Neuronal stem cell (in vitro differentiated cells): ENCODE results near the gene RAB3C.

Experiments
- DNase-seq: peaks from one replicate; pipeline ENCODE4 v3.0.0-alpha.2; 2013; ENCODE audit warnings: low spot score
- H2AFZ ChIP-seq: one replicate; pipeline ENCODE4 v1.6.1; 2013; ENCODE audit warnings: mild to moderate bottlenecking, low read length, inconsistent platforms
- H2AK5ac ChIP-seq: 2 replicates; pipeline ENCODE4 v1.6.1; 2013; ENCODE audit warnings: low read depth, mild to moderate bottlenecking, inconsistent platforms, low read length, moderate library complexity, mixed read lengths
- H2BK120ac ChIP-seq: 2 replicates; pipeline ENCODE4 v1.6.1; 2013; ENCODE audit warnings: low read depth, mild to moderate bottlenecking, inconsistent platforms, low read length, moderate library complexity, mixed read lengths
- H2BK12ac ChIP-seq: one replicate; pipeline ENCODE4 v1.6.1; 2013; ENCODE audit warnings: low read length, inconsistent platforms
- H2BK15ac ChIP-seq: 2 replicates; pipeline ENCODE4 v1.6.1; 2013; ENCODE audit warnings: mild to moderate bottlenecking, low read length, inconsistent platforms, mixed read lengths
- H2BK5ac ChIP-seq: one replicate; pipeline ENCODE4 v1.6.1; 2013; ENCODE audit warnings: inconsistent platforms, mild to moderate bottlenecking, low read length, moderate library complexity
- H3K14ac ChIP-seq: one replicate; pipeline ENCODE4 v1.6.1; 2013; ENCODE audit warnings: low read length, inconsistent platforms
- H3K18ac ChIP-seq: 2 replicates; pipeline ENCODE4 v1.6.1; 2013; ENCODE audit warnings: low read length, inconsistent platforms
- H3K23ac ChIP-seq: 2 replicates; pipeline ENCODE4 v1.6.1; 2013; ENCODE audit warnings: low read depth, mild to moderate bottlenecking, mixed read lengths, low read length, inconsistent platforms; ENCODE audit not compliant: poor library complexity
- H3K27ac ChIP-seq: replicated peaks from 3 replicates; pipeline ENCODE4 v1.5.1; 2013; ENCODE audit warnings: low read length, inconsistent platforms
- H3K27me3 ChIP-seq, 3 experiments: 2 replicates each; pipeline ENCODE4 v1.6.1; 2013; ENCODE audit warnings: low read length in 3 of 3, mild to moderate bottlenecking in 2 of 3, inconsistent platforms in 1 of 3, low read depth in 1 of 3, mixed read lengths in 1 of 3, moderate library complexity in 1 of 3; ENCODE audit not compliant: control insufficient read depth in 3 of 3, insufficient read depth in 3 of 3
- H3K36me3 ChIP-seq, 2 donors: replicated peaks in 1 of 2; 2 replicates each; pipeline ENCODE4 v1.6.1; 2013; ENCODE audit warnings: low read length in 2 of 2; ENCODE audit not compliant: control insufficient read depth in 2 of 2, insufficient read depth in 2 of 2
- H3K4ac ChIP-seq: 2 replicates; pipeline ENCODE4 v1.6.1; 2013; ENCODE audit warnings: inconsistent platforms, mild to moderate bottlenecking, low read length, moderate library complexity
- H3K4me1 ChIP-seq, 2 donors: 1 replicate in 1 of 2; 2 replicates in 1 of 2; pipeline ENCODE4 v1.6.1; 2013; ENCODE audit warnings: low read length in 2 of 2, low read depth in 1 of 2; ENCODE audit not compliant: control insufficient read depth in 2 of 2, insufficient read depth in 1 of 2
- H3K4me2 ChIP-seq: one replicate; pipeline ENCODE4 v1.6.1; 2013; ENCODE audit warnings: mild to moderate bottlenecking, low read length, inconsistent platforms; ENCODE audit not compliant: insufficient read depth, poor library complexity, severe bottlenecking
- H3K4me3 ChIP-seq, 2 donors: 2 replicates each; pipeline ENCODE4 v1.5.1; 2013; ENCODE audit warnings: low read length in 2 of 2, mild to moderate bottlenecking in 2 of 2, inconsistent platforms in 1 of 2, moderate library complexity in 1 of 2
- H3K79me1 ChIP-seq: one replicate; pipeline ENCODE4 v1.6.1; 2013; ENCODE audit warnings: low read depth, mild to moderate bottlenecking, inconsistent platforms, low read length, moderate library complexity
- H3K9ac ChIP-seq: one replicate; pipeline ENCODE4 v1.6.1; 2013; ENCODE audit warnings: mild to moderate bottlenecking, low read depth, low read length, inconsistent platforms; ENCODE audit not compliant: poor library complexity
- H3K9me3 ChIP-seq, 2 donors: replicated peaks in 1 of 2; 2 replicates each; pipeline versions ENCODE3 to v1.6.1; 2013; ENCODE audit warnings: low read length in 2 of 2, mild to moderate bottlenecking in 2 of 2, inconsistent platforms in 1 of 2, low read depth in 1 of 2, mixed read lengths in 1 of 2, moderate library complexity in 1 of 2; ENCODE audit not compliant: control insufficient read depth in 2 of 2, insufficient read depth in 1 of 2
- H4K8ac ChIP-seq: one replicate; pipeline ENCODE4 v1.6.1; 2013; ENCODE audit warnings: low read depth, mild to moderate bottlenecking, inconsistent platforms, low read length, moderate library complexity
- H4K91ac ChIP-seq: one replicate; pipeline ENCODE4 v1.6.1; 2013; ENCODE audit warnings: low read length, low read depth, mild to moderate bottlenecking, inconsistent platforms; ENCODE audit not compliant: poor library complexity
- WGBS, 2 donors: extraction: QIAGEN DNeasy Blood & Tissue Kit; methylation state at CpG; one replicate each; pipeline ENCODE4 v1.1.7; 2013; ENCODE audit warnings: missing lambda C conversion rate in 2 of 2, mixed read lengths in 1 of 2; ENCODE audit not compliant: insufficient read length in 2 of 2, insufficient replicate concordance in 1 of 2; ENCODE audit errors: extremely low coverage in 2 of 2; 5-methylcytosine and 5-hydroxymethylcytosine counted together

RAB3C gene

DNA sequence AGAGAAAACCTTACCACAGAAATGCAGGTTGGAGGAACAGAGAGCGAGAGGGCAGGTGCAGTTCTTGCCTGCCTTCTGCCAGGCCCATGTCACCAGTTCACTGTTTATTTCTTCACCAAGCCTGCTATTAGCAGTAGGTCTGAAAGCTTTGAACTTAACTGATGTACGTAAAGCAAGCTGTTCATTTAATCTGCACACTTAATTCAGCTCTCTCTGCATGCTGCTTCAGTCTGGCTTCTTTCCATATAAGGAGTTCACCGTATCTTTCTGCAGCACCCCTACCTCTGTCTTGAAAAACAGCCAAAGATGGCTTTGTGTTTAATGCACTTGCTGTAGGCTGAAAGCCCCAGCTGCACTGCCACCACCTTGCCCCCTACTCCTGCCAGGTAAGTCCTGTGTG is 205.1 kb downstream of the RAB3C start:
- no peak overlapping the region for H4K8ac ChIP-seq
- H3K27me3 ChIP-seq, result no peaks in the 10 kb centered on the region
- peaks cover 1 to 5% of the 10 kb centered on the region in 2 donors for H3K4me1 ChIP-seq
- H3K4me3 ChIP-seq, result no peak overlapping the region
- no peaks in the 10 kb centered on the region for H3K79me1 ChIP-seq
- peak overlapping the region; percentile 57 for H2AFZ ChIP-seq
- no peak overlapping the region for H2BK12ac ChIP-seq
- no peak overlapping the region for H2BK15ac ChIP-seq
- H3K9me3 ChIP-seq, result peaks cover 0 to 3% of the 10 kb centered on the region in 2 donors
- no peak overlapping the region for H2AK5ac ChIP-seq
- no peak overlapping the region for H3K18ac ChIP-seq
- no peak overlapping the region for H3K9ac ChIP-seq
- no peak overlapping the region for H3K14ac ChIP-seq
- H3K36me3 ChIP-seq, result no peaks in the 10 kb centered on the region
- H2BK120ac ChIP-seq, result no peak overlapping the region
- DNase-seq, result no peak
- no peak overlapping the region for H3K27ac ChIP-seq
- H3K4me2 ChIP-seq, result no peak overlapping the region
- no peak overlapping the region for H3K23ac ChIP-seq
- WGBS, 2 donors, result no CpG with 5 or more reads among the region's 3 CpGs
- no peak overlapping the region for H4K91ac ChIP-seq
- no peak overlapping the region for H3K4ac ChIP-seq
- H2BK5ac ChIP-seq, result no peak overlapping the region

- no peaks in the 10 kb centered on the region for H3K36me3 ChIP-seq
- no peak overlapping the region for H2BK15ac ChIP-seq
- no peak overlapping the region for H2AK5ac ChIP-seq
- no peak overlapping the region for H3K4me3 ChIP-seq
- H4K91ac ChIP-seq, result no peak overlapping the region
- no peaks in the 10 kb centered on the region for H3K9me3 ChIP-seq
- no peak overlapping the region for H3K23ac ChIP-seq
- no peak overlapping the region for H3K4me2 ChIP-seq
- no peaks in the 10 kb centered on the region for H3K4me1 ChIP-seq
- H2BK120ac ChIP-seq, result no peak overlapping the region
- H3K4ac ChIP-seq, result no peak overlapping the region
- no peak for DNase-seq
- H3K14ac ChIP-seq, result no peak overlapping the region
- no peak overlapping the region for H2AFZ ChIP-seq
- H3K9ac ChIP-seq, result no peak overlapping the region
- no peak overlapping the region for H3K27ac ChIP-seq
- no CpG with 5 or more reads among the region's 4 CpGs for WGBS, 2 donors
- H2BK5ac ChIP-seq, result no peak overlapping the region
- H3K79me1 ChIP-seq, result no peaks in the 10 kb centered on the region
- H3K27me3 ChIP-seq, result no peaks in the 10 kb centered on the region
- H3K18ac ChIP-seq, result no peak overlapping the region
- H4K8ac ChIP-seq, result no peak overlapping the region
- no peak overlapping the region for H2BK12ac ChIP-seq
Measured at GRCh38 chr5:58793888-58794657, 211.2 kb downstream of the RAB3C start.

DNA sequence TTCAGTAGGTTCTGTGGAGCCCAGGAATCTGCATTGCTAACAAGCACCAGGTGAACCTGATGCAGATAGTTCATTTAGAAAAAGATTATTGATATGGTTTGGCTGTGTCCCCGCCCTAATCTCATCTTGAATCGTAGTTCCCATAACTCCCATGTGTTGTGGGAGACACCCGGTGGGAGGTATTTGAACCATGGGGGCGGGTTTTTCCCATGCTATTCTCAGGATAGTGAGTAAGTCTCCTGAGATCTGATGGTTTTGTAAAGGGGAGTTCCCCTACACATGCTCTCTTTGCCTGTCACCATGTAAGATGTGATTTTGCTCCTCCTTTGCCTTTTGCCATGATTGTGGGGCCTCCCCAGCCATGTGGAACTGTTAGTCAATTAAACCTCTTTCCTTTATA is 212.0 kb downstream of the RAB3C start:
- H4K91ac ChIP-seq, result no peak overlapping the region
- no peak overlapping the region for H3K14ac ChIP-seq
- WGBS, 2 donors, result no CpG with 5 or more reads among the region's 4 CpGs
- H3K36me3 ChIP-seq, result no peaks in the 10 kb centered on the region
- H3K79me1 ChIP-seq, result no peaks in the 10 kb centered on the region
- H2AFZ ChIP-seq, result no peak overlapping the region
- H3K23ac ChIP-seq, result no peak overlapping the region
- H2BK12ac ChIP-seq, result no peak overlapping the region
- no peak overlapping the region for H3K4ac ChIP-seq
- no peak overlapping the region for H2BK120ac ChIP-seq
- no peak for DNase-seq
- H3K4me2 ChIP-seq, result no peak overlapping the region
- H3K27ac ChIP-seq, result no peak overlapping the region
- H3K4me1 ChIP-seq, result no peaks in the 10 kb centered on the region
- H3K4me3 ChIP-seq, result no peak overlapping the region
- no peak overlapping the region for H3K18ac ChIP-seq
- H2BK5ac ChIP-seq, result no peak overlapping the region
- H3K9ac ChIP-seq, result no peak overlapping the region
- no peak overlapping the region for H2BK15ac ChIP-seq
- H3K27me3 ChIP-seq, result no peaks in the 10 kb centered on the region
- no peak overlapping the region for H2AK5ac ChIP-seq
- H4K8ac ChIP-seq, result no peak overlapping the region
- H3K9me3 ChIP-seq, result no peaks in the 10 kb centered on the region

- H3K9ac ChIP-seq, result no peak overlapping the region
- no peak overlapping the region for H2BK120ac ChIP-seq
- H3K79me1 ChIP-seq, result no peaks in the 10 kb centered on the region
- no peaks in the 10 kb centered on the region for H3K27me3 ChIP-seq
- H2BK5ac ChIP-seq, result no peak overlapping the region
- H3K14ac ChIP-seq, result no peak overlapping the region
- DNase-seq, result no peak
- no peaks in the 10 kb centered on the region for H3K9me3 ChIP-seq
- no peak overlapping the region for H3K4me3 ChIP-seq
- H2BK12ac ChIP-seq, result no peak overlapping the region
- no peak overlapping the region for H3K18ac ChIP-seq
- no peak overlapping the region for H3K4me2 ChIP-seq
- H3K36me3 ChIP-seq, result no peaks in the 10 kb centered on the region
- no peak overlapping the region for H3K23ac ChIP-seq
- no peaks in the 10 kb centered on the region for H3K4me1 ChIP-seq
- no peak overlapping the region for H2AFZ ChIP-seq
- no peak overlapping the region for H3K4ac ChIP-seq
- H2AK5ac ChIP-seq, result no peak overlapping the region
- H2BK15ac ChIP-seq, result no peak overlapping the region
- no peak overlapping the region for H4K8ac ChIP-seq
- H3K27ac ChIP-seq, result no peak overlapping the region
- no peak overlapping the region for H4K91ac ChIP-seq
Measured at GRCh38 chr5:58795327-58795726, 212.5 kb downstream of the RAB3C start.
